Measurements from ENCODE around the gene HDAC3.

Gene HDAC3

DNA sequence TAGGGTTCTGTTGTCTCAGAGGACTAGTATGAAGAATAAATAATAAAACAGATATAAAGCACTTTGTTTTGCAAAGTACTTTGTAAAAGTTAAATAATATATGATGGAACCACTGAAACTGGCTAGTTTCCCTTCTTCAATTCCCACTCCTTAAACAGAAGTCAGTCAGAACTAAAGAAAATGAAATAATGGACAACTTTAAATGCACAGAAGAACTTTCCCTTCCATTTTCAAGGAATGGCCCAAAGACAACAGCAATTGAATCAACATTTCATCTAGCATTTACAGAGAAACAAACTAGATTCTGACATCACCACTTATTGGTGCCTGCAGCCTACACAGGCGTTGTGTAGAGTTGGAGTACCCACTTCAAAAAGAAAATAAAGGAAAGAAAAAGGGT is 34.0 kb downstream of the HDAC3 start:
- no peak for DNase-seq (ENCODE audit: low read depth, low spot score)

DNA sequence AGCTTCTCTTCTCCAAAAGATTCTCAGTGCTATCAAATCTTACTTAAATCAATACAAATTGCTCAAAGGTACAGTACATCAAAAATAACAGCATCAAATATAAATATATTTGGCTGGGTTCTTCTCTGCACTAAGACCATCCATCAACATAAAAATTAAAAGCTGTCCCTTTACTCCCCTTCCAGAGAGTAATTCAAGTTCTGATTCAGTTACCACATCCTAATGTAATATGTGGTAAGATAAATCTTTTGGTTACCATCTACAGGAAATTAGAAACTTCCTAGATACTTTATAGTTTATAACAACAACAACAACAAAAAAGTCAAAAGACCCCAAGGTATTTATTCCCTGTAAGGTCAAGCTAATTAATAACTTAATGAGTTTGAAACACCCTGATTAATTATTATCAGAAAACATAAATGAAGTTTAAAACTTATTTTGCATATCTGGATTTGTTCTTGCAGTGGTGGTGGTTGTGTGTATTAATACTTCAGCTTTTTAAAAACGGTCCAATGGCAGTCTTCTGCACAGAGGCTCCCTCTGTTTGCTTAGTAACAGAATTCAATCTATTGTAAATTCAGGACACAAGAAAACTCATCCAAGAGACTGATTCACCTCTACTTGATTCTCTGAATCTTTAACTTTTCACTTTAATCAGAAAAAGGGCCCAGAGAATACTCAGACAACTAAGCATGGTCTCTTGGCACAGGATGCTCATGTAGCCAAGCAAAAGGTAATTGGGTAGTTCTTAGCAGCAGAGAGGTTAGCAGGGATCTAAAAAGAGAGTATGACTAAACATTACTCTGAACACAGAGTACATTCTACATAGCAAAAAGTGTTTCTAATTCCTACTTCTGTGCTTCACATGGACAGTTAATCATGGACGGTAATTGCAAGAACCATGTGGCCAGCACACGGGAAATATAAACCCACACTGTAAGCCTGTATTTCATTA is 38.0 kb downstream of the HDAC3 start:
- DNase-seq (ENCODE audit: low read depth, low spot score): no peak

DNA sequence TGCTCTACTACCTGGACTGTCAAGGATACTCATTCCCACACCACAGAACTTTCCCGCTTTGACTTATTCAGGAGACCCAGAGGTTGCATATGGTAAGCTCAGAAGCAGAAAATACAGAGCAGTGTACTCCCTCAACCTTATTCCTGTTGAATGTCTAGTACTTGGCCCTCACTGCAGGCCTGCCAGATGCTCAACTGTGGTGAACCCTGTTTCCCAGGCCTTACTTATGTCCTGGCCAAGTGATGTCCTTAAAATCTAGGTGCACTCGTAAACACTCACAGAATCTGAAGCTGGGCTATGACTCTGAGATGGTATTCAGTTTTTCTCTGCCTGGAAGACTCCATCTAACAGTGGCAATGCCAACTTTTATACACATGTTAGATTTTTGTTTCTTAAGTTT is 38.8 kb downstream of the HDAC3 start:
- no peak for DNase-seq (ENCODE audit: low read depth, low spot score)

DNA sequence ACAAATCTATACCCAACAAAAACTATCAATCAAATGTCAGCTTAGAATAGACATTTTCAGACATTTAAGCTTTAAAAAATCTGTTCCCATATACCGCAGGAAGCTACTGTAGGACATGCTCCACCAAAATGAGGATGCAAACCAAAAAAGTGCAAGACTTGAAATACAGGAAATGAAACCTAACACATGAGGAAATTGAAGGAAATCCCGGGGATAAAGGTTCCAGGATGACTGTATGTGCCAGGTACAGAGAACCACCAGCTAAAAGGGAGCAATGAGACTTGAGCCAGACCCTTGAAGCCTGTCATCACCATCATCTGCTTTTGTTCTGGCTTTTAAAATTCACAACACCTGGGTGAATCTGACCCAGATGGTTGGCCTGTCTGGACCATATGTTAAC is 39.3 kb downstream of the HDAC3 start:
- no peak for DNase-seq (ENCODE audit: low read depth, low spot score)

DNA sequence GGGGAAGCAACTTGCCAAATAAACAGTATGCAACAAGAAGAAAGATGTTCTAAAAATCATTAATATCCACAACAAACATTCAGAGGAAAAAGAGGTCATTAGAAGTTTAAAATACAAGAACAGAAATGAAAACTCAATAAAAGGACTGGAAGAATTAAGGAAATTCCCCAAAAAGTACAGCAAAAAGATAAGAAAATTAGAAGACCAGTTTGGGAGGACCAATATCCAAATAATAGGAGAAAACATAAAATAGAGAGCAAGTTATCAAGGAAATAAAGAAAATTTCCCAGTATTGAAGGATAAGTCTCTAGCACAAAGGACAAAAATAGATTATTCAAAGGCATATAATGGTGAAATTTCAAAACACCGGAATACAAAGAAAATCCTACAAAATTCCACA is 39.8 kb downstream of the HDAC3 start:
- DNase-seq (ENCODE audit: low read depth, low spot score): no peak

DNA sequence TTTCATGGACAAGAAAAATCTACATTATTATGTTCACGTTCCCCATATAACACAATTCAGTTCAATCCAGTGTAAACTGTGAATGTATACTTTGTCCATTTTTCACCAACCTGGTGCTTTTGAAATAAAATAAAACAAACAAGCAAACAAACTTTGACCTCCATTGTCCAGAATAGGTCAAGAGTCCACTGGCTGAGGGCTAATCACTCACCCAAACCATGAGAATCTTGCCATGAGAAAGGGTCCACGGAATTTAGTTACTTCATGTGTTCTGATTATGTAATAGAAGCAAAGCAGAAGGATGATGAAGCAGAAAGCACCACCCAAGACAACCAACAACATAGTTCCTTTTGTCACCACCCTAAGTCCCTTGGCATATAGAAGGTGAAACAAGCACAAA is 46.5 kb downstream of the HDAC3 start:
- no peak for DNase-seq (ENCODE audit: low read depth, low spot score)

DNA sequence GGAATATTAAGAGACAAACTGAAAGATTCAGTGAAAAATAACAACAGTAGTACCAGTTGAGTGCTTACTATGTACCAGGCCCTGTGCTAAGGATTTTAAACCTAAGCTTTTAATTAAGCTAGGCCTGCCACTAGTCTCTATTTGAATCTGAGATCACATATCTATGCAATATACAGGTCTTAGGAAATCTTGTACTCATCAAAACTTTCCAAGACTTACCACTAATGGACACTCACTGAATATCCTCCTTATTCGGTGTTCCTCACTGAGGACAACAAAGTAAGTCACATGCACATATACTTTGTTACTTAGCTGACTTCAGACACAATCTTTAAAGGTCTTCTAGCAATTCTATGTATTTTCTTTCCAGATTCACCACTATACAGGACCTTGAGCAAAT is 50.4 kb downstream of the HDAC3 start:
- no peak for DNase-seq (ENCODE audit: low read depth, low spot score)

DNA sequence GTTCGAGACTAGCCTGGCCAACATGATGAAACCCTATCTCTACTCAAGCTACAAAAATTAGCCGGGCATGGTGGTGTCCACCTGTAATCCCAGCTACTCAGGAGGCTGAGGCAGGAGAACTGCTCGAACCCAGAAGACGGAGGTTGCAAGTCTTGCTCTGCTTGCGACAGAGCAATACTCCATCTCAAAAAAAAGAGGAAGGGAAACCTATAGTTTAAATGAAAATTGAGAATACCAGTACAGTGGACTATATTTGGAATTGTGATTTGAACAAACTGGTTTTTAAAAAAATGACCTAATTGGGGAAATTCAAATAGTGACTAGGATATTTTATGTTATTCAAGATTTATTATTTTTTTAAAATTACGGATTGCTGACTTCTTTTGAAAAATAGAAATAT is 51.1 kb downstream of the HDAC3 start:
- DNase-seq (ENCODE audit: low read depth, low spot score): no peak

DNA sequence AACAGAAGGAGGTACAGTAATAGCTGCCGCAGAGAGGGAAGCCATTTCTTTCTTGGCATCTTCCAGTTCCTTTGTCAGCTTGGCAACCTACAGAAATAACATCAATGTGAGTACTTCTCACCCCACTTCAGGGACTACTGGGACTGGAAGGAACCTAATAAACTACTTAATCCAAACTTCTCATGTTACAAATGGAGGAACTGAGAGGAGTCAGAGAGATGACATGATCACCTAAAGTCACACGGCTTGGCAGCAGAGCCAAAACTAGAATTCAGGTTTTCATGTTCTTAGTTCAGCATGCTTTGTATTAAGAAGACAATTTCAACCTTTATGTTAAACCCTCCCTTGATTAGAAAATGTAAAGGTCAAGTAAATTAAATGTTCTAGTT is 62.5 kb downstream of the HDAC3 start:
- no peak for DNase-seq (ENCODE audit: low read depth, low spot score)

DNA sequence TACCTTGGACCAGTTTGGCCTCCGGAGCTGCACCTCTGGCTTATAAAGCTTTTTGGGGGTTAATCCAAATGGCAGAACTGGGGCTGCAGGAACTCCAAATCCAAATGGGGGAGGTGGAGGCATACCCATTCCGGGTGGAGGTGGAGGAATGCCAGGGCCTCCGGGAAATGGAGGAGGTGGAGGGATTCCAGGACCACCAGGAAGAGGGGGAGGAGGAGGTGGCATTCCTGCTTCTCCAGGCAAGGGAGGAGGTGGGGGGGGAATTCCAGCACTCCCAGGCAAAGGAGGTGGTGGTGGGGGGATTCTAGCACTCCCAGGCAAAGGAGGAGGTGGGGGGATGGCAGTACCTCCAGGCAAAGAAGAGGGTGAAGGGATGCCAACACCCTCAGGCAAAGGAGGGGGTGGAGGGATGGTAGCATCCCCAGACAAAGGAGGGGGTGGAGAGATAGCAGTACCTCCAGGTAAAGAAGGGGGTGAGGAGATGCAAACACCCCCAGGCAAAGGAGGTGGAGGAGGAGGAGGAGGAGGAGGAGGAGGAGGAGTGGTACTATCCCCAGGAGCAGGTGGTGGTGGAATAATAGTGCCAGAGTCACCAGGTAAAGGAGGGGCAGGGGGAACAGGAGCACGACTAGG is 63.0 kb downstream of the HDAC3 start:
- DNase-seq (ENCODE audit: low read depth, low spot score): no peak

Measured in brain pericyte (primary cell).